Tibial artery (tissue), 4 donors: Measurements from ENCODE around the gene PATJ.
"Not testable (repeated sequence)": the region's sequence is repeated elsewhere in the genome, so short reads cannot be mapped to it uniquely, and the experiment has no call there.

Experiments
- DNase-seq, 2 donors: peaks; one replicate each; pipeline ENCODE4 v3.0.0-alpha.2; 2019
- H3K27ac ChIP-seq, 2 donors: fragments of 200-600 bp; sonication (generic) in 1 of 2; 1 replicate in 1 of 2; 2 replicates in 1 of 2; pipeline ENCODE4 v1.5.1; 2018 to 2019; ENCODE audit warnings: mild to moderate bottlenecking in 1 of 2
- H3K27me3 ChIP-seq, 2 donors: fragments of 200-600 bp; sonication (generic) in 1 of 2; one replicate each; pipeline versions ENCODE4 v1.5.1 to v1.6.0; 2016 to 2019
- H3K36me3 ChIP-seq, 3 donors: fragments of 200-600 bp; sonication (generic) in 2 of 3; one replicate each; pipeline ENCODE4 v1.5.1; 2016 to 2019; ENCODE audit warnings: mild to moderate bottlenecking in 2 of 3
- H3K4me1 ChIP-seq, 4 donors: fragments of 200-600 bp; sonication (generic) in 2 of 4; 1 replicate in 3 of 4; 2 replicates in 1 of 4; pipeline ENCODE4 v1.5.1; 2016 to 2019
- H3K4me3 ChIP-seq, 2 donors: fragments of 200-600 bp; sonication (generic) in 1 of 2; 1 replicate in 1 of 2; 2 replicates in 1 of 2; pipeline ENCODE4 v1.5.1; 2018 to 2019; ENCODE audit warnings: mild to moderate bottlenecking in 2 of 2
- H3K9me3 ChIP-seq, 3 donors: fragments of 200-600 bp; sonication (generic) in 1 of 3; one replicate each; pipeline ENCODE4 v1.5.1; 2016 to 2019
- intact Hi-C: fragments of 100-400 bp; cut with DNase I; formaldehyde crosslinking; loops from one replicate; pipeline ENCODE4 v1.15.0; 2023; ENCODE audit warnings: low total_unique reads
- TF ChIP-seq, protein P1 (sequence below), 2 experiments: fragments of 200-600 bp in 1 of 2; fragments of 450-650 bp in 1 of 2; IDR thresholded peaks; one replicate each; pipeline ENCODE4 v1.5.1; 2017 to 2019; ENCODE audit warnings: antibody characterized with exemption in 2 of 2, mild to moderate bottlenecking in 1 of 2, moderate library complexity in 1 of 2

The PATJ gene

DNA sequence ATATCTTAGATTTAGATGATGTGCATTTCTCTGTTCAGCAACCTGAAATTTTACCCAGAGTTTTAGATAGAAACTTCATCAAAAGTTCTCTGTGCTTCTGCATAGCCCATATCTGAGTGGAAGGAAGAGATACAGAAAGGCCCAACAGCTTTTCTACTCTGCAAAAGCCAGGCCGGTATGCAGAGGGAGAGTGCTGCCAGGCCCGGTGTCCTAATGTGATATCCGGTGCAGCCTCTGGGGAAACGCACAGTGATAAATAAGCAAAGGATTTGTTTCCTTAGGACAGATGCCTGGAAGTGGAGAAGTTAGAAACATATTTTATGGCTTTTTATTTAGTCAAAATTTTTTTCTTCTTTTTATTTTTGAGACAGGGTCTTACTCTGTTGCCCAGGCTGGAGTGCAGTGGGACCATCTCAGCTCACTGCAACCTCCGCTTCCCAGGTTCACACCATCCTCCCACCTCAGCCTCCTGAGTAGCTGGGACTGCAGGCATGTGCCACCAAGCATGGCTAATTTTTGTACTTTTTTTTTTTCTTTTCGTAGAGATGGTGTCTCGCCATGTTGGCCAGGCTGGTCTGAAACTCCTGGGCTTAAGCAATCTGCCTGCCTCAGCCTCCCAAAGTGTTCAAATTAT is 145.8 kb downstream of the PATJ start:
- H3K4me1 ChIP-seq = peaks cover 0 to 32% (median 16%) of the 10 kb centered on the region in 4 donors
- TF ChIP-seq, protein P1, sequence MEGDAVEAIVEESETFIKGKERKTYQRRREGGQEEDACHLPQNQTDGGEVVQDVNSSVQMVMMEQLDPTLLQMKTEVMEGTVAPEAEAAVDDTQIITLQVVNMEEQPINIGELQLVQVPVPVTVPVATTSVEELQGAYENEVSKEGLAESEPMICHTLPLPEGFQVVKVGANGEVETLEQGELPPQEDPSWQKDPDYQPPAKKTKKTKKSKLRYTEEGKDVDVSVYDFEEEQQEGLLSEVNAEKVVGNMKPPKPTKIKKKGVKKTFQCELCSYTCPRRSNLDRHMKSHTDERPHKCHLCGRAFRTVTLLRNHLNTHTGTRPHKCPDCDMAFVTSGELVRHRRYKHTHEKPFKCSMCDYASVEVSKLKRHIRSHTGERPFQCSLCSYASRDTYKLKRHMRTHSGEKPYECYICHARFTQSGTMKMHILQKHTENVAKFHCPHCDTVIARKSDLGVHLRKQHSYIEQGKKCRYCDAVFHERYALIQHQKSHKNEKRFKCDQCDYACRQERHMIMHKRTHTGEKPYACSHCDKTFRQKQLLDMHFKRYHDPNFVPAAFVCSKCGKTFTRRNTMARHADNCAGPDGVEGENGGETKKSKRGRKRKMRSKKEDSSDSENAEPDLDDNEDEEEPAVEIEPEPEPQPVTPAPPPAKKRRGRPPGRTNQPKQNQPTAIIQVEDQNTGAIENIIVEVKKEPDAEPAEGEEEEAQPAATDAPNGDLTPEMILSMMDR (IDR thresholded peaks at IDR 0.05) = peak in 1 of 2 experiments; percentile 11
- H3K4me3 ChIP-seq = no peak overlapping the region
- peak overlapping the region; percentile 4 to 48 for H3K27ac ChIP-seq
- H3K36me3 ChIP-seq = peaks cover 0 to 4% (median 0%) of the 10 kb centered on the region in 3 donors
- H3K27me3 ChIP-seq = no peaks in the 10 kb centered on the region
- peak in 1 of 2 donors; percentile 31 for DNase-seq
- intact Hi-C loops = no loop called here
- H3K9me3 ChIP-seq = no peaks in the 10 kb centered on the region

DNA sequence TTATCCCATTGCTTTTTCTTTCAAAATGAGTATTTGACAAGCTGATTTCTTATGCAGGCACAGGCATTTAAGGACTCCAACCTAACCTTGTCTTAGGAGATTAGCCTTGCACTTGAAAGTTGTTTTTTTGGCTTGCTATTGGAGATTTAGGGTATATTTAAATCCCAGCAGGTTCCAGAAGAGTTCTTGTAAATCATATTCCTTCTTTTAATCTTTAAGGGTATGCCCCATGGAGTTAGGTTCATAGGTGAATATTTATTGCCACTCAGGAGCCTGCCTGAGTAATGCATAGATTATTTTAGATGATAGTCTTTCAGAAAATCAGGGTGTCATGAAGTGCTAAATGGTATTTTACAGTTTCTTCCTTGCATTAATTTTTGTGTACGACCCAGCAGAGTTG is 146.5 kb downstream of the PATJ start:
- intact Hi-C loops = no loop called here
- no peaks in the 10 kb centered on the region for H3K9me3 ChIP-seq
- H3K36me3 ChIP-seq = peaks cover 0 to 4% (median 0%) of the 10 kb centered on the region in 3 donors
- peak overlapping the region; percentile 4 to 47 for H3K27ac ChIP-seq
- DNase-seq = no peak
- H3K4me3 ChIP-seq = no peak overlapping the region
- peaks cover 0 to 26% (median 16%) of the 10 kb centered on the region in 4 donors for H3K4me1 ChIP-seq
- TF ChIP-seq, protein P1 (IDR thresholded peaks at IDR 0.05) = no peak
- no peaks in the 10 kb centered on the region for H3K27me3 ChIP-seq

DNA sequence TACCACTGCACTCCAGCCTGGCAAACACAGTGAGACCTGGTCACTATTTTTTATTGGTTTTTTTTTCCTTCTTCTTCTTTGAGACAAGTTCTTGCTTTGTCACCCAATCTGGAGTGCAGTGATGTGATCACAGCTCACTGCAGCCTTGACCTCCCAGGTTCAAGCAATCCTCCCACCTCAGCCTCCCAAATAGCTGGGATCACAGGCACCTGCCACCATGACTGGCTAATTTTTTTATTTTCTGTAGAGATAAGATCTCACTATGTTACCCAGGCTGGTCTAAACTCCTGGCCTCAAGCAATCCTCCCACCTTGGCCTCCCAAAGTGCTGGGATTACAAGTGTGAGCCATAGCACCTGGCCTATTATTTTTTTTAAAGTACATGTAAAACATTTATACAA is 148.2 kb downstream of the PATJ start:
- not testable (repeated sequence) for H3K9me3 ChIP-seq

DNA sequence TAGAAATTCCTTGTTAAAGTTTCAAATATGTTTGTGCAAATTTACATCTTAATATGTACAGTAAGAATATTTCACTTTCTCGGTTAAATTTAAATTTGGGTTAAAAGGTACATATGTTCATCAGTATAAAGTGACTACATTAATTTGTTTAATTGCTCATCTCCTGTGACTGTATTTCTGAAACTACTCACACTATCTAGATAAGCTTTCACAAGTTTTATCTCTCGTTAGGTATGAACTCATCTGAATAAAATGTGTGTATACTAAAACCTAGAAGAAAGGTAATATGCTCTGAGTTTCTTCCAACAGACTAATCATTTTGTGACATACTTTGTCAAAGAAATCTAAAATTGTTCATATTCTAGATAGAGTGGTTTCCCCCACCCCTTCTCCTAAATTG is 150.7 kb downstream of the PATJ start:
- intact Hi-C loops = no loop called here
- TF ChIP-seq, protein P1 (IDR thresholded peaks at IDR 0.05) = no peak

More for the DNA sequence above, 148.2 kb downstream of the PATJ start:
- H3K27me3 ChIP-seq, DNase-seq, H3K36me3 ChIP-seq, intact Hi-C loops, H3K27ac ChIP-seq, H3K4me3 ChIP-seq: not testable (repeated sequence)
- H3K4me1 ChIP-seq = peaks cover 0 to 26% (median 16%) of the 10 kb centered on the region in 4 donors

DNA sequence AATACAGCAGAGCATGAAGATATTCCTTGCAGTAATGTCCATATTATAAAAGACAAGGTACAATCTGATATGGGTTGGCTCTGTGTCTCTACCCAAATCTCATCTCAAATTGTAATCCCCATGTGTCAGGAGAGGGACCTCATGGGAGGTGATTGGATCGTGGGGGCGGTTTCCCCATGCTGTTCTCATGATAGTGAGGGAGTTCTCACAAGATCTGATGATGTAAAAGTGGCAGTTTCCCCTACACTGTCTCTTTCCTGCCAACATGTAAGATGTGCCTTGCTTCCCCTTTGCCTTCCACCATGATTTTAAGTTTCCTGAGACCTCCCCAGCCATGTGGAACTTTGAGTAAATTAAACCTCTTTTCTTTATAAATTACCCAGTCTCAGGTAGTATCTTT is 152.0 kb downstream of the PATJ start:
- H3K27me3 ChIP-seq, H3K4me3 ChIP-seq, H3K36me3 ChIP-seq, intact Hi-C loops, DNase-seq, H3K9me3 ChIP-seq, H3K27ac ChIP-seq, H3K4me1 ChIP-seq: not testable (repeated sequence)

More for the DNA sequence above, 150.7 kb downstream of the PATJ start:
- Histone ChIP-seq H3K27me3 (no peaks in the 10 kb centered on the region), H3K27ac (no peak overlapping the region), H3K9me3 (no peaks in the 10 kb centered on the region), H3K36me3 (peaks cover 0 to 2% (median 0%) of the 10 kb centered on the region in 3 donors), H3K4me3 (no peak overlapping the region), H3K4me1 (peaks cover 0 to 10% (median 5%) of the 10 kb centered on the region in 4 donors)
- DNase-seq = no peak

DNA sequence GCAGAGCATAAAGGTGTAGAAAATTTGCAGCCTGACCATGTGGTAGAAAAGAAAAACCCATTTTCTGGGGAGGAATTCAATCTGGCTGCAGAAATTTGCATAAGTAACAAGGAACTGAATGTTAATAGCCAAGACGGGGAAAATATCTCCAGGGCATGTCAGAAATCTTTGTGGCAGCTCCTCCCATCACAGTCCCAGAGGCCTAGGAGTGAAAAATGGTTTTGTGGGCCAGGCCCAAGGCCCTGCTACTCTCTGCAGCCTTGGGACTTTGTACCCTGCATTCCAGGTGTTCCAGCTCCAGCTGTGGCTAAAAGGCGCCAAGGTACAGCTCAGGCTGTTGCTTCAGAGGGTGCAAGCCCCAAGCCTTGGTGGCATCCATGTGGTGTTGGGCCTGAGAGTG is 152.9 kb downstream of the PATJ start:
- H3K4me3 ChIP-seq = no peak overlapping the region
- no peaks in the 10 kb centered on the region for H3K4me1 ChIP-seq
- H3K36me3 ChIP-seq = peaks cover 0 to 9% (median 0%) of the 10 kb centered on the region in 3 donors
- DNase-seq = no peak
- H3K27ac ChIP-seq = no peak overlapping the region
- no peaks in the 10 kb centered on the region for H3K27me3 ChIP-seq
- no peaks in the 10 kb centered on the region for H3K9me3 ChIP-seq
- intact Hi-C loops = no loop called here
- TF ChIP-seq, protein P1 (IDR thresholded peaks at IDR 0.05) = no peak
